ENCODE measurements around the gene CTDSP2.

DNA sequence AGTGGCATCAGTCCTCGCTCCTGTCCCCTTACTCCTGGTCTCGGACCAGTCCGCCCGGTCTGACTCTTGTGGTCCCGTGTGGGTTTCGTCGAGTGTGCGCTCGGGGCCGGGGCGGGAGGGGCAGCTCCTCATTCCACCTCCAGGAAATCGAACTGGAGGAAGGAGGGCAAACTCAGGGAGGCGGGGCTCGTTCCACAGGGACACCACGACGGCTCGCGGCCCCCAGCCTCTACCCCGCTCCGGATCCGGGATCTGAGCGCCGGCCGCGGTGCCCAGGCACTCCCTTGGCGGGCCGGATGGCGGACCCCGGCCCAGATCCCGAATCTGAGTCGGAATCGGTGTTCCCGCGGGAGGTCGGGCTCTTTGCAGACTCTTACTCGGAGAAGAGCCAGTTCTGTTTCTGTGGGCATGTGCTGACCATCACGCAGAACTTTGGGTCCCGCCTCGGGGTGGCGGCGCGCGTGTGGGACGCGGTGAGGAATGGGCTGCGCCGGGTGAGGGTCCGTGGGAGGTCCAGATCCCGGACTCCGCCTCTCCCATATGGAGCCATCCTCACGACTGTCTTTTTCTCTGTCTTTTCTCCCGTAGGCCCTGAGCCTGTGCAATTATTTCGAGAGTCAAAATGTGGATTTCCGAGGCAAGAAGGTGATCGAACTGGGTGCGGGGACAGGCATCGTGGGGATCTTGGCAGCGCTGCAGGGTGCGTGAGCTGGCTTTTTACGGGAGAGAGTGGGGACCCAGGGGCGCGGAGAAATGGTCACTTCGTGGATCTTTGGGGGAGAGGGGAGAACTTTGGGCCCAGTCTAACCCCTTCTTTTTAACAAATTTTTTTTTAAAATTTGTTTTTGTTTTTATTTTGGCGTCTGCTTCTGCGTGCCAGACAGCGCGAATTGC is 73.9 kb downstream of the CTDSP2 start, which contains the start of gene EEF1AKMT3:
- TF ChIP-seq SP1 (IDR thresholded peaks at IDR 0.05) (no peak), ELF4 (IDR thresholded peaks at IDR 0.05) (no peak), TARDBP (IDR thresholded peaks at IDR 0.05) (no peak), NFRKB (IDR thresholded peaks at IDR 0.05) (no peak), HDGF (IDR thresholded peaks at IDR 0.05; ENCODE audit: borderline replicate concordance) (no peak), CTBP1 (IDR thresholded peaks at IDR 0.05; ENCODE audit: borderline replicate concordance) (no peak)
